Activated CD4-positive, alpha-beta T cell treated with anti-CD3 and anti-CD28 coated beads, Interleukin-2, amount 50 U/mL, for 24 hours (primary cell): Measurements from ENCODE around the gene LCP2.

ENCODE experiments used
- DNase-seq, 2 donors: peaks; one replicate each; pipeline ENCODE4 v3.0.0-alpha.2; 2020; ENCODE audit warnings: low read depth in 1 of 2, low spot score in 1 of 2

LCP2 gene

DNA sequence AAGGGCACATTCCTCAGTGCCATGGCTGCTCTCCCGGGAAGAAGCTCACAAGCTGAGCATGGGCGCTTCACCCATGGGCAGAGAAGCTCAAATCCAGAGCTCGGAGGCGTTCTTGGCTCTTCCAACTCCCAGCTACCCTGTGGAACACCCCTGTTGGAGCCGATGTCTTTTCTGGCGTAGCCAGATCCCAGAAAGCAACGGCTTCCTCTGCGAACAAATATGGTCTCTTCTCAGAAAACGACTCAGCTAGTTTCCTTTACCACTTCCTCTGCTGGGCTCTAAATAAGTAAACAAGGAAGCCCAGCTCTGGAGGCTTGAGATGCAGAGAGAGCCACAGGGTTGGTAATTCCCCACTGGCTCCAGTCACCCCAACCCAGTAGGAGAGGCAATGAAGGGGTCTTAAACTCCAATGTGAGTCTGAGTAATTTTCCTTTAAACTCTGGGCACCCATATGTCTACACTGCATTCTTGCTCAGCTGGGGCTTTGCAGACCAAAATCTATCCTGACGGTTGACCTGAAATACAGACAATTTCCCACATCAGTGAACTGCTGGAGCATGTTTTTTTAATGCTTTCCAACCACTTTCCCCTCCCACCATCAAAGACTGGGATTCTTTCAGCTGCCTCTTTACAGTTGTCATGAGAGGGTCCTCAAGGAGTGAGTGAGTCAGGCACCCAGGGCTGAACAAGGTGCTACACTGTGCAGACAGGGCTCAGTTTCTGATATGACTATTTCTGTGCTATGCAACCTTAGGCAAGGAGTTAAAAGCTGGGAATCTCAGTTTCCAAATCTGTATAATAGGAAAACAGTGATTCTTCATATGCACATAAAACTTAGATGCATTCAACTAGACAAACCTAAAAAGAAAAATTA, at the start of gene LCP2:
Gene LCP2, minus strand, starts transcription at position 189 of the 874 bp plus-strand sequence. Its CDS starts 166 bp downstream, at position 23.
- peak in 1 of 2 donors; percentile 53 for DNase-seq

DNA sequence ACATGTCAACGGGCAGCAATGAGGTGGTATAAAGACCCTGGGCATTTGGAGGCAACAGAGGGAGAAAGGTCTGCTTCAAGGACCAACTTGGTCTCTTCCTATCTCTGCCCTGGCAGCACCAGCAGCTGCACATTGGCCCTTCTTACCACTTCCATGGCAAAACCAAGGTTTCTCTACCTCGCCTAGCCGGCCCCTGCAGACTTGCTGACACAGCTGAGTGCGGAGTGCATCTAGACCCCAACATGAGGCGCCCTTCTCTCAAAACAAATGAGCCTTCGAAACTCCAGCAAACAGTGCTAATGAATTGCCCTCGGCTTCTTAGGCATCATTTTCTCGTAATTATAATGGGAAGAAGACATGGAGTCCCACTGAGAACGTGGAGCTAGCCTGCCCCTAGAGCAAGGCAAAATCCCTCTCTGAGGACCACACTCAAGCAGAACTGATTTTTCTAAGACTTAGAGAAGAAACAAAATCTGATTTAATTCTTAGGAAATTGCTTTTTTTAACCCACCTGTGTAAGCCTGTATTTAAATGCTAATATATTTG, 49.5 kb upstream of the LCP2 start:
- DNase-seq, result no peak

DNA sequence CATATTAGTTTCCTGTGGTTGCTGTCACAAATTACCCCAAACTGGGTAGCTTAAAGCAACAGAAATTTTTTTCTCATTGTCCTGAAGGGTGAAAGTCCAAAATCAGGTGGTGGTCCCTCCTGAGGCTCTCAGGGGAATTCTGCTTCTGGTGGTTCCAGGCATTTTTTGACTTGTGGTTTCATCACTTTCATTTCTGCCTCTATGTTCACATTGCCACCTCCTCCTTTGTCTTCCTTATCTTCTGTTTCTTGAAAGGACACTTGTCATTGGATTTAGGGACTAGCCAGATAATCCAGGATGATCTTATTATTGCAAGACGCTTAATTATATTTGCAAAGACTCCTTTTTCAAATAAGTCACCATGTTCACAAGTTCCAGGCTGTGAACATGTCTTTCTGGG, 48.4 kb upstream of the LCP2 start:
- DNase-seq, result no peak

DNA sequence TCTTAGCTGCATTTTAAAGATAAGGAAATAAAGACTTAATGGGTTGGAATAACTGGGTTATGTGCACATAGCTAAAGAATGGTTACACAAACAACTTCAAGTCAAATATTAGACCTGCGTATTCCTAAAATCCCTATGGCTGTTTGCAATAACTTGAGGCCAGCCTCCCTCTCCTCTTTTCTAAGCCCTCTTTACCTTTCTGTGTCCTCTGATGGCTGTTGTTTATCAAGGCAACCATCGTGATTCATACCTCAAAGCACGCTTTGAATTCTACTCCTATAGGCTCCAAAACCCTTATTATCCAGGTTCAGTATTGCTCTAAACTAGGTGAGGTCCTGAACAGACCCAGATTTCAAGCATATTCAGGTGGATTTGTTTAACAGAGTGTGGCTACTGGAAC, 45.6 kb upstream of the LCP2 start:
- no peak for DNase-seq

DNA sequence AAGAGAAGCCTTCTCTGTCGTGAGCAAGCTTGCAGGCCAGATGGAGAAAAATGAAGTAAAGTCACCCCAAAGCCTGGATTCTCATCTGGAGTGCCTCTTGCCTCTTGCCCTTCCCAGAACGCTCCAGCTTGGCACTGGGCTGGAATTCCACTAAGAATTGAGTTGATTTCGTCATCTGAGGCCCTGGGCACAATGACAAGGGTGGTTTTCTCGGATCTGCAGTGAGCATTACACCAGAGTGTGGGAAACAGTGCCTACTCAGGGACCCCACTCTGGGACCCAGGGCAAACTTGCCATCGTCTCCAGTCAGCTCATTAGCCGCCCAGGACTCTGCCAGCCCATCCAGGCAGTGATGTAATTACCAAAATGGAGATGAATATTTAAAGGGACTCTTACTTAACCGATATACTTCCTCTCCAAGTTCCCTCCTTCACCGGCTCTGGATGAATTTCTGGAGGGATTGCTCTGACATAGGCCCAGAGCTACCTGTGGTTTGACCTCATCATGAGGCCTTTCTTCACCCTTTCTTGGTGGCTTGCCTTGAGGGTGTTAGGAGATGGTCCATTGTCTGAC, 44.7 kb upstream of the LCP2 start:
- no peak for DNase-seq

DNA sequence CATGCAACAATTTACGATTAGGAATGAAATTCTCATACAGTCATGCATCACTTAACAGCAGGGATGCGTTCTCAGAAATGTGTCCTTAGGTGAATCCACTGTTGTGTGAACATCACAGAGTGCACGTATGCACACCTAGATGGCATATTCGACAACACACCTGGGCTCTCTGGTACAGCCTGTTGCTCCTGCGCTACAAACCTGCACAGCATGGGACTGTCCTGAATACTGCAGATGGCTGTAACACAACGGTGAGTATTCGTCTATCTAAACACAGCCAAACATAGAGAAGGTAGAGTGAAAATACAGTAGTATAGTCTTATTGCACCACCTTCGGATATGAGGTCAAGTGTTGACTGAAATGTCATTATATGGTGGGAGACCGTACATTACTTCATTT, 44.0 kb upstream of the LCP2 start:
- no peak for DNase-seq

DNA sequence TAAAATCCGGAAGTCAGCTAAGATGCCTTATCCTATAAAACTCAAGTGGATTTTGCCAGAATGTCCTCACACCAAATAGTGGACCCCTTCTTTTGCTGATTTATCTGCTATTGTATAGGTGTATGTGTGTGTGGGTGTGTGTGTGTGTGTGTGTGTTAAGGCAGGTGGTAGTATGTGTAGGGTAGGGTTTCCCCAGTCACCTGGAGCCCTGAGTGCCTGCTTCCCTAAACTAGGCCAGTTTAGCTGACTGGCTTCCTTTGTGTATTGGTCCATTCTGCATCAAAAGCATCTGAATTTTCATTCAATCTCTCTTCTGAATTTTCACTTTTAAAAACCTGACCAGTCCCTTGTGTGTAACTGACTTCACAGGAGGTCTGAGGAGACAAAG, 42.2 kb upstream of the LCP2 start:
- no peak for DNase-seq

DNA sequence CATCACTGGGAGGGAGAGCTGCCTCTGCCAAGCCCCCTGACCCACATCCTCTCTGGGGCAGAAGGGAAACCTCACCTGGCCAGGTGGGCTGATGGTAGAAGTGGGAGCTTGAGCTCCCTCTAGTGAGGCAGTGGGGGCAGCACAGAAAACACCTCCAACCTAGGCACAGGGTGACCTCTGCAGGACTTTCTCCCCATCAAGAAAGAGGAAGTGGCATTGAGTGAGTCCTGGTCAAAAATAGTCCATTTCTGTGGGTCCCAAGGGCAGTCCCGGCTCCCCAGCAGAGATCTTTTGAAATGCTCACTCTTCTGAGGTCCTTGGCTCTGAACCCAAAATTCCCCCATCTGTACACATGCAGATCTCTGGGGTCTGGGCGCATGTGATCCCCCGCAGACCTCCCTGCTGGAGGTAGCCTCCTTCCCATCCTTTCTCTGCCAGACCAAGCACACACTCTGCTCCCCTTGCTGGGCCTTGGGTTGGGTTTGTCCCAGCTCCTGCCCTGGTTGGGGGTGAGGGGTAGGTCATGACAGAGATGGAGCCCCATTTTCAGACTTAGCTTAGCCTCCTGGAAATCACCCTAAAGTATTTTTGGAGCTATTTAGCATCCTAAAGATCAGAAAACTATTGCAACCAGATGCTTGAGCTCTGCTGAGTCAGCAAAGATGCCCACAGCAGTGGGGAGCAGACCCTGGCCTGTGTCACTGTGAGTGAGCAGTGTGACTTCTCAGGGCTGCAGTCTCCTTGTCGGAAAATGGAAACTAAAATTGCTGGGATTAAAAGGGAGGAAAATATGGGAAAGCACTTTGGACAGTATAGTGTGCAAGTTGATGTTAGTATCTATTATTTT, 41.6 kb upstream of the LCP2 start:
- peak; percentile 25 to 66 for DNase-seq

DNA sequence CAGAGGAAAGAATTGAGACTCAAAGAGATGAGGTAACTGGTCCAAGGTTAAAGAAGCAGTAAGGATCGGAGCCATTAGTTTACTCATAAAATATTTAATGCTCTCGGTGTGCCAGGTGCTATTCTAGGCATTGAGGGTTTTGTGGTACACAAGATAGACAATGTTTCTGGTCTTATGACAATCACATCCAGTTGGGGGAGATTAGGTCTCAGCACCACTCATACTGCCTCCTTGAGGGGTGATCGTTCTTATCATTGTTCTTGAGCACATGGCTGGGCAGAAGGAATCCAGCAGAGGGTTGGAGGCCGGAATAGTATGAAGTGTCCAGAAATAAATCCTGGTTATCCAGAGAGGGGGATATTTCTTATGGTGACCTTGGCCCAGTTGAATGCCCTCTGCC, 40.7 kb upstream of the LCP2 start:
- DNase-seq, result no peak

DNA sequence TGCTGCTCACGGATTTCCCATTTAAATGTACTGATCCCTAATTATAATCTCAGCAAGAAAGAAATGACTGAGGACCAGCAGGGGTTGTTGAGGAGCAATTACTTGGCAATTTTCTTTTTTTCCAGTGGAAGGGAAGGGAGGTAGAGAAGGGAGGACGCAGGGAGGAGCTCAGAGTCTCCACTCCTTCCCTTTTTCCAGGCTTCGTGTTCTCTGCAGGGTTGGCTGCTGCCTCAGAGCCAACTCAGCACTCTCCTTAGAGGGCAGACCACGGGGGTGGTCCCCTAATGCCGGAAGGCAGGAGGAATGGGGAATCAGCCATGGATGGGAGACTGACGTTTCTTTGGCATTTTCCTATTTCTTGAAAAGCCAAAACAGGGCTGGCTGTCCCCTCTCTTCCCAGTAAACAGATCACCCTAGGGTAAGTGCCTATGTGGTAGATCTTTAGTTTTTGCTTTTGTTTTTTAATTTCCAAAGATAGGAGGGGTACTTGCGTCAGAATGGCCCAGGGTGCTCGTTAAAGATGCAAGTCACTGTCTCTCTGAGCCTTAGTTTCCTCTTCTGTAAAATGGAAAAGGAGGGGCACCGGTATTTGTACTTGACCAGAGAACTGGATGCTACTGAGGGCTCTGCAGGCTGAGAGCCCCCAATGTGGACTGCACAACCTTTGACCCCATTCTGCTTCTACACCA, 39.6 kb upstream of the LCP2 start:
- no peak for DNase-seq

DNA sequence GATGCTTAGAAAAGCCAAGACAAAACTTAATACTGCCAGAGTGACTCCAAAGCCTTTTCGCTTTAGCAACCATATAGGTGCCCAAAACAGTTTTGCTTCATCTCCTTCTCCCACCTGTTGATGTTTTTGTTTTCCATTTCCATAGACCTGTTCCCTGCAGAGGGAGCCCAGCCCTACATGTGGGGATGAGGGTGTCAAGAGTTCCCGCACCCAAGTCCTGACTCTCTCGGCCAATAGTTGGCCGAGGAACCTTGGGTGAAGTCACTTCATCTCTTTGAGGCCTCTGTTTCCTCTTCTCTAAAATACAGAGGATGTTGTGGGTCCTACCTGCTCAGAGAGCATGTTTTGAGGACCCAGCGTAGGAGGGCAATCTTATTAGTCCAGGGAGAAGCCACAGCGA, 38.5 kb upstream of the LCP2 start:
- DNase-seq, result no peak

DNA sequence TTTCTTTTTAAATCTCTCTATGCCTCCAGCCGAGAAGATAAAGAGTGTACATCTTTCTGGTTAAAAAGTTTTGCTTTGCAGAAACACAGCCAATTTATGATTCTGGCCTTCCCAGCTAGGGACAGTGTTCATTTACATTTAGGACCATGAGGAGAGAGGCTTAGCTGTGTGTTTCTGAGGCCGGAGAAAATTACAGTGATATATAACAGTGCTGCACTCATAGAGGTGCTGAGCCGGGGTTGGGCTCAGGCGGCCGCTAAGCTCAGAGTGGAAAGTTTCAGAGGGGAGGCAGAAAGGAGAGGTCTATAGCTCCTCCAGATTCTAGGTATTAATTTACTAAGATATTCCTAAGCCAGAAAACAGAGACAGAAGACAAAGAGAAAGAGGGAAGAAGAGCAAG, 37.0 kb upstream of the LCP2 start:
- DNase-seq, result peak in 1 of 2 donors; percentile 21

DNA sequence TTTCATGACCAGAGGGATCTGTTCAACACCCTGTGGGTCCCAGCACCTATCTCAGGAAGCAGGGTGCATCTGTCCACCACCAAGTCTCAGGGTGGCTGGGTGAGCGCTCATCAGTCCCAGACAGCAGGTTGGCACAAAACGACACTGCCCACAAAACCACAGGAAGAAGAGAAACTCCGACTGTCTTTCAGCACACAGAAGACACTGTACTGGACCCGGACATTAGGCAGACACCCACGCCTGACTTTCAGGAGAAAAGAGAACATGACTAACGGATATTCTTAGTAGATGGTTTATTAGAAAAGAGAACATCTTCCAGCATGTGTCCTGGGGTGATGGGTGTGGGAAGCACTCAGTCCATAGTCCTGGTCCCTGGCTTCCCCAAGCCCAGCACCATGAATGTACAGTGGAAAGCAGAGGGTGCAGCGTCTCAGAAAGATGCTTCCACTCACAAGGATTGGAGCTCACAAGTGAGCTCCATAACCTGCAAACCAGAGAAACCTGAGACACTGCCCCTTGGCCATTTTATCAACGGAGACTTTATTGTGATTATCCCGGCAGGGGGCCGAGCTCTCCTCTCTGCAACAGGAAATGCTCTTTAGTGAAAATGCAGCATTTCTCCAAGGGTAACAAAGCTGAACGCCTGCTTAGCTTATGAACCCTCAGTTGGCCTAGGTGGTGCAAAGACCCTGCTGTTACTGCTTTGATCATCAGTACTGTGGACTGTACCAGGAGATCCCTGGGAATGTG, 35.8 kb upstream of the LCP2 start:
- DNase-seq, result peak; percentile 16 to 67

DNA sequence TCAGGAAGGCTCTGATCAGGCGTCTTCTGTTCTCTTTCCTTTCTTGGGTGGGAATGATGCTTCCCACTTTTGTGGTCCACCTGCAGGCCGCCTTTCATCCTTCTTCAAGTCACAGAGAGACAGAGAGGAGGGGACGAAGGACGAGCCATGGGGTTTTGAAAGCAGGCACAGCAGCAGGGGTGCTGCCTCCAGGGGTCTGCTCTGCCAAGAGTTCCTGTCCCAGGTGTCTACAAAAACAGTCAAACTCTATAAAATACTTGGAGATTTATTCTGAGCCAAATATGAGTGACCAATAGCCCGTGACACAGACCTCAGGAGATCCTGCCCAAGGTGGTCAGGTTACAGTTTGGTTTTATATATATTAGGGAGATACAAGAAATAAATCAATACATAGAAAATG, 34.5 kb upstream of the LCP2 start:
- DNase-seq, result no peak

DNA sequence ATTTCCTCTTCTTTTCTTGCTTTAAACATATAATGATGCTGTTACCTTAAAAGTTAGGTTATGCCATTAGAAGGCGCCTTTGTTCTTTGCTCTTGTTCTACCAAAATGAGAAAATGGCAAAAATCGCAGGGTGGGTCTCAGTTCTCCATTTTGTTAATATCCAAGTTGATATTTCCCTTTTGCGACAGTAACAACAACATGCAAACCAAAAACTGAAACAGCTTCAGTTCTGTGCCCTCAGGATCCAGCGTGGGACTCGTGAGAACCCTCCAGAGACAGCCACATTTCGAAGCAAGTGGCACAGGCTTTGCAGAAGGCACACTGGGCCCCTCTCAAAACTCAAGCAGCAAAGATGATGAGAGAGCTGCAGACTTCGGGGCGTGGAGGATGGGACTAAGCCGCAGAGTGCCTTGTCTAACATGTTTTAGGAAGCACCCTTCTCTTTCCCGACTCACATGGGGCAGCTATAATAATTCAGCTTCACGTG, 33.0 kb upstream of the LCP2 start:
- DNase-seq, result no peak

DNA sequence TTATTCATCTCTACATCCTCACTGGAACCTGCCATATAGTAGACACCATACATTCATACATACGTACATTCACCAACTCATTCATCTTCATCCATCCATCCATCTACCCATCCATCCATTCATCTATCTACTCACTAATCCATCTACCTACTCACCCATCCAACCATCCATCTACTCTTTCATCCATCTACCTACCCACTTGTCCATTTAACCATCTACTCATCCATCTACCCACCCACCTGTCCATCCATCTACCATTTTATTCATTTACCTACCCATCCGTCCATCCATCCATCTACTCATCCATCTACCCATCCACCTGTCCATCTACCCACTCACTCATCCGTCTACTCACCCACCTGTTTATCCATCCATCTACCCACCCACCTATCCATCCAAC, 31.9 kb upstream of the LCP2 start:
- DNase-seq, result no peak

DNA sequence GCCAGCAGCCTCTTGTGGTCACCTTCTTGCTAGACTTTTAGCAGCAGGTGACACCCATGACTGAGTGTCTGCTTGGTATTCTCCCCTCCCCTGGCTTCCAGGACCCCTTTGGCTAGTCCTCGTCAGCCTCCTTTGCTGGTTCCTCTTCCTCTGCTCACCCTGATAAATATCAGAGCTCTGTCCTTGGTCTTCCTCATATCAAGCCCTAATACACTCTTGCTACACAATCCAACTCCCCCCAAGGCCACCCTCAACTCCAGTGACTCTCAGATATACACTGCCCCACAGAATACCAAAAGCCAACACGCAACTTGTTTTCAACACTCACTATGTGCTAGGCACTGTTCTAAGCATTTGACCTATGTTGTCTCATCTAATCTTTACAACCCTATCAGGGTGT, 30.3 kb upstream of the LCP2 start:
- DNase-seq, result no peak

DNA sequence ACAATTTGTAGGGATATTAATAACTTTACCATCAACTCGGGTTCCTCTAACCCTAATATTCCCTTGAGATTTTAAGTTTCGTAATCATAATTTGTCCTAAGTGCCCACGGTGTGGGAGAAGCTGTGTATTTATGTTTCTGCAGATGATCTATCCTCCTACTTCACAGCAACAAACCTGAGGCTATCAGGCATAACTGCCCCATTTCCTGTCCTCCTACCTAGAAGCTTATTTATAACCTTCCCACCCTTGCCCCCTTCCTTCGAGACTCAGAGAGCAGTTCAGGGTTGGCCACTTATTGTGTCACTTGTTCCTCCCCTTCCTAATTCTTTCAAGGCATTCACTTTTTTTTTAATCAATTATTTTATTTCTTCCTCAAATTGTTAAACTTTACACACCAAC, 29.6 kb upstream of the LCP2 start:
- DNase-seq, result no peak

DNA sequence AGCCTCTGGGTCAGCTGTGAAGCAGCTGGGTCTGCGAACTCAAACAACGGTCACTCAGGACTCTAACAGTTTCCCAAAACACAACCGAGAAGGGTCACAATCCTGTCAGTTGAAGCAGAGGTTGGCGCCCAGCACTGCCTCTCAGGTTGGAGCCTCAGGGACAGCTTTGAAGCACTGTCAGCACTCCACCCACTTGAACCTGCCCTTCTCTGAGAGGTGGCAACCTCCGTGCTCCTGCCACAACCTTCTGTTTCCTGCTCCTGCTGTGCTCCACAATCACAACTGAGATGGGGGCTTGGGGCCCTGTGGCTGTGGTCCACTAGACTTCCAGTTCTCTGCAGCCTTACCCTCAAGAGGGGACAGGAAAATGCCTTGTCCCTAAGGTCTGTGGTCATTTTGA, 21.7 kb upstream of the LCP2 start:
- no peak for DNase-seq

DNA sequence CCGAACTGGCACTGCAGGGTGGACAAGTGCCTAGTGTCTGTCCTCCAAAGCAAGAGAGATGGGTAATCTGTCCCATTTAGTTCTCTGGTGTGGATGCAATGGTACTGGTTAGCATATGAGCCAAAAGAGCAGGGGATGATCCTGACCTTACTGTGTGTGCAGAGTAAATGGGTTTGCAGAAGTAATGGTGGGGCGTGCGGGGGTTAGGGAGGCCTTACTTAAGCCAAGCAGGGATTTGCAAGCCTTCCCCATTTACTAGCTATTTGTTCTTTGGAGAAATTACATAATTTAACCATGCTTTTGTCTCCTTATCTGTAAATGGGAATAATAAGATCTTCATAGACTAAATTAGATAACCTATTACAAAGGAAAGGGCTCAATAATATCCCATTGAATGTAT, 19.9 kb upstream of the LCP2 start:
- DNase-seq, result no peak
